CD14-positive monocyte (primary cell): ENCODE results near the gene SEMA3C. TPM values are rescaled to one million over a fixed set of nuclear protein-coding genes. Genes with fewer than 3 reads are reported as not detected.

Experiments
- DNase-seq, 3 donors: peaks; one replicate each; pipeline ENCODE4 v3.0.0-alpha.2; 2011 to 2022
- H2AFZ ChIP-seq: 2 replicates; pipeline ENCODE4 v1.6.0; 2012; ENCODE audit warnings: mild to moderate bottlenecking, low read depth, low read length, inconsistent platforms; ENCODE audit not compliant: insufficient read depth, poor library complexity, severe bottlenecking
- H3K27ac ChIP-seq, 2 donors: 1 replicate in 1 of 2; 2 replicates in 1 of 2; pipeline ENCODE4 v1.5.1; 2012 to 2013; ENCODE audit warnings: low read length in 2 of 2, control low read depth in 1 of 2, inconsistent platforms in 1 of 2, low read depth in 1 of 2, mild to moderate bottlenecking in 1 of 2
- H3K27me3 ChIP-seq, 2 donors: one replicate each; pipeline versions ENCODE4 v1.6.0 to v1.6.1; 2011 to 2013; ENCODE audit warnings: low read length in 2 of 2; ENCODE audit not compliant: control insufficient read depth in 2 of 2, insufficient read depth in 2 of 2
- H3K36me3 ChIP-seq, 2 donors: replicated peaks in 1 of 2; 1 replicate in 1 of 2; 2 replicates in 1 of 2; pipeline versions ENCODE4 v1.5.1 to v1.6.1; 2012 to 2013; ENCODE audit warnings: low read length in 2 of 2, control low read depth in 1 of 2, inconsistent platforms in 1 of 2, mild to moderate bottlenecking in 1 of 2; ENCODE audit not compliant: insufficient read depth in 2 of 2, control insufficient read depth in 1 of 2
- H3K4me1 ChIP-seq, 2 donors: 1 replicate in 1 of 2; 2 replicates in 1 of 2; pipeline versions ENCODE4 v1.5.1 to v1.6.1; 2012 to 2013; ENCODE audit warnings: low read length in 2 of 2, control low read depth in 1 of 2, inconsistent platforms in 1 of 2, mild to moderate bottlenecking in 1 of 2, moderate library complexity in 1 of 2; ENCODE audit not compliant: insufficient read depth in 2 of 2, control insufficient read depth in 1 of 2
- H3K4me2 ChIP-seq: replicated peaks from 2 replicates; pipeline ENCODE3; 2012; ENCODE audit warnings: low read length, moderate library complexity, mild to moderate bottlenecking; ENCODE audit not compliant: poor library complexity, severe bottlenecking; ENCODE audit errors: extremely low read depth
- H3K4me3 ChIP-seq, 3 experiments: fragments of 200-600 bp in 1 of 3; sonication (generic) in 1 of 3; replicated peaks in 1 of 3; 1 replicate in 2 of 3; 2 replicates in 1 of 3; pipeline ENCODE4 v1.5.1; 2011 to 2013; ENCODE audit warnings: low read length in 3 of 3, mild to moderate bottlenecking in 3 of 3, control low read depth in 2 of 3, low read depth in 2 of 3, inconsistent platforms in 1 of 3, moderate library complexity in 1 of 3
- H3K79me2 ChIP-seq: 2 replicates; pipeline ENCODE4 v1.6.0; 2012; ENCODE audit warnings: mild to moderate bottlenecking, control low read depth, inconsistent platforms, low read length, moderate library complexity; ENCODE audit not compliant: insufficient read depth
- H3K9ac ChIP-seq: 2 replicates; pipeline ENCODE4 v1.6.0; 2017; ENCODE audit warnings: low read length, mild to moderate bottlenecking; ENCODE audit not compliant: insufficient read depth, poor library complexity, severe bottlenecking
- H3K9me3 ChIP-seq, 2 donors: replicated peaks in 1 of 2; 1 replicate in 1 of 2; 2 replicates in 1 of 2; pipeline versions ENCODE4 v1.5.1 to v1.6.1; 2012 to 2013; ENCODE audit warnings: low read length in 2 of 2, control low read depth in 1 of 2; ENCODE audit not compliant: control insufficient read depth in 1 of 2, insufficient read depth in 1 of 2
- H4K20me1 ChIP-seq: 2 replicates; pipeline ENCODE4 v1.6.0; 2012; ENCODE audit warnings: mild to moderate bottlenecking, low read length, control low read depth, moderate library complexity; ENCODE audit not compliant: insufficient read depth
- H3K27ac Mint-ChIP-seq, 7 donors: one replicate each; pipeline ENCODE4 v1.8.0; 2020; ENCODE audit warnings: mild to moderate bottlenecking in 7 of 7, mixed read lengths in 7 of 7, moderate library complexity in 6 of 7, inconsistent platforms in 2 of 7
- H3K27me3 Mint-ChIP-seq, 3 donors: one replicate each; pipeline ENCODE4 v1.8.0; 2021 to 2022; ENCODE audit warnings: low read depth in 3 of 3, mild to moderate bottlenecking in 3 of 3, mixed read lengths in 3 of 3, moderate library complexity in 3 of 3, inconsistent platforms in 1 of 3
- H3K36me3 Mint-ChIP-seq, 2 donors: one replicate each; pipeline ENCODE4 v1.8.0; 2020; ENCODE audit warnings: mixed read lengths in 2 of 2, inconsistent platforms in 1 of 2, mild to moderate bottlenecking in 1 of 2
- H3K4me1 Mint-ChIP-seq: one replicate; pipeline ENCODE4 v1.8.0; 2020; ENCODE audit warnings: mild to moderate bottlenecking, mixed read lengths
- H3K4me3 Mint-ChIP-seq, 2 donors: one replicate each; pipeline ENCODE4 v1.8.0; 2020; ENCODE audit warnings: mild to moderate bottlenecking in 2 of 2, mixed read lengths in 2 of 2, moderate library complexity in 1 of 2
- H3K9me3 Mint-ChIP-seq, 7 donors: one replicate each; pipeline ENCODE4 v1.8.0; 2020 to 2022; ENCODE audit warnings: mixed read lengths in 7 of 7, mild to moderate bottlenecking in 6 of 7, moderate library complexity in 6 of 7, inconsistent platforms in 2 of 7
- CTCF ChIP-seq: fragments of 200-600 bp; IDR thresholded peaks from one replicate; pipeline ENCODE4 v1.8.0; 2022; ENCODE audit warnings: antibody characterized with exemption, mild to moderate bottlenecking
- WGBS: methylation state at CpG from one replicate; pipeline ENCODE4 v1.1.5; 2013; ENCODE audit warnings: missing lambda C conversion rate; ENCODE audit not compliant: insufficient coverage; 5-methylcytosine and 5-hydroxymethylcytosine counted together
- intact Hi-C, 2 donors: fragments of 100-400 bp; cut with micrococcal nuclease; formaldehyde crosslinking; loops; one replicate each; pipeline versions ENCODE4 v1.15.0 to v1.15.1; 2023
- polyA plus RNA-seq, 3 donors: library from polyadenylated mRNA; depleted of rRNA in 1 of 3; unstranded in 2 of 3; stranded (reverse) in 1 of 3; fragments of 300-500 nt in 2 of 3; fragments of >200 nt in 1 of 3; fragmentation: Illumina TruSeq in 2 of 3; gene quantifications; 1 replicate in 2 of 3; 2 replicates in 1 of 3; pipeline ENCODE4 v1.2.3, GENCODE V29; 2012 to 2021

The SEMA3C gene
- polyA plus RNA-seq, 3 donors: 7.2 to 14.1 (median 13.7) TPM

GRCh38 chr7:80884511-80885195 lies 34.2 kb downstream of the SEMA3C start:
- no peaks in the 10 kb centered on the region for H3K27me3 ChIP-seq
- no peak for DNase-seq
- no peak overlapping the region for H3K4me3 Mint-ChIP-seq
- H3K36me3 Mint-ChIP-seq: peaks cover 12 to 17% of the 10 kb centered on the region in 2 donors
- H3K27me3 Mint-ChIP-seq: no peaks in the 10 kb centered on the region
- H3K4me1 Mint-ChIP-seq: peaks cover 12% of the 10 kb centered on the region
- WGBS: no CpG with 5 or more reads among the region's 6 CpGs
- no peaks in the 10 kb centered on the region for H3K79me2 ChIP-seq
- no peak for TF ChIP-seq CTCF
- H3K36me3 ChIP-seq: peaks cover 0 to 4% of the 10 kb centered on the region in 2 donors
- H3K4me1 ChIP-seq: peaks cover 9 to 15% of the 10 kb centered on the region in 2 donors
- no peak overlapping the region for H3K4me2 ChIP-seq
- no peaks in the 10 kb centered on the region for H4K20me1 ChIP-seq
- no peaks in the 10 kb centered on the region for H3K9me3 ChIP-seq
- H3K9me3 Mint-ChIP-seq: no peaks in the 10 kb centered on the region
- no peak overlapping the region for H3K27ac ChIP-seq
- H3K27ac Mint-ChIP-seq: peak overlapping the region in 3 of 7 donors; percentile 16 to 77 (median 69)
- no peak overlapping the region for H3K9ac ChIP-seq
- no peak overlapping the region for H3K4me3 ChIP-seq
- H2AFZ ChIP-seq: no peak overlapping the region
- intact Hi-C loops: no loop called here

- peaks cover 12 to 17% of the 10 kb centered on the region in 2 donors for H3K36me3 Mint-ChIP-seq
- intact Hi-C loops: no loop called here
- H3K27ac ChIP-seq: peak overlapping the region in 1 of 2 donors; percentile 72
- H3K9ac ChIP-seq: no peak overlapping the region
- H3K79me2 ChIP-seq: no peaks in the 10 kb centered on the region
- no peaks in the 10 kb centered on the region for H3K9me3 ChIP-seq
- peak overlapping the region; percentile 24 for H3K4me2 ChIP-seq
- H3K27me3 ChIP-seq: no peaks in the 10 kb centered on the region
- peaks cover 9 to 15% of the 10 kb centered on the region in 2 donors for H3K4me1 ChIP-seq
- peak overlapping the region in 1 of 2 donors; percentile 57 for H3K4me3 Mint-ChIP-seq
- TF ChIP-seq CTCF: no peak
- DNase-seq: peak; percentile 75 to 92 (median 85)
- no peaks in the 10 kb centered on the region for H3K9me3 Mint-ChIP-seq
- no peak overlapping the region for H2AFZ ChIP-seq
- H3K4me3 ChIP-seq: peak overlapping the region in 1 of 3 experiments; percentile 32
- no peaks in the 10 kb centered on the region for H4K20me1 ChIP-seq
- no CpG with 5 or more reads among the region's 2 CpGs for WGBS
- peaks cover 0 to 4% of the 10 kb centered on the region in 2 donors for H3K36me3 ChIP-seq
- peaks cover 0 to 2% (median 0%) of the 10 kb centered on the region in 3 donors for H3K27me3 Mint-ChIP-seq
- peak overlapping the region; percentile 42 to 90 (median 69) for H3K27ac Mint-ChIP-seq
- peaks cover 12% of the 10 kb centered on the region for H3K4me1 Mint-ChIP-seq
These were observed 35.5 kb downstream of the SEMA3C start for GRCh38 chr7:80883154-80884025.
